Superior temporal gyrus (tissue), 1 donor: ENCODE measurements around the gene RCE1.

Experiments
- DNase-seq: peaks from one replicate; pipeline ENCODE4 v3.0.0-alpha.2; 2016; ENCODE audit errors: extremely low spot score

Gene RCE1

GRCh38 chr11:66887526-66887925 is 44.3 kb downstream of the RCE1 start:
- DNase-seq, result no peak

- DNase-seq, result no peak
These were observed 45.0 kb downstream of the RCE1 start for GRCh38 chr11:66888282-66888681.

GRCh38 chr11:66889960-66890359 is 46.7 kb downstream of the RCE1 start:
- DNase-seq, result no peak

- no peak for DNase-seq
These were observed 48.8 kb downstream of the RCE1 start for GRCh38 chr11:66891851-66892660.

DNA sequence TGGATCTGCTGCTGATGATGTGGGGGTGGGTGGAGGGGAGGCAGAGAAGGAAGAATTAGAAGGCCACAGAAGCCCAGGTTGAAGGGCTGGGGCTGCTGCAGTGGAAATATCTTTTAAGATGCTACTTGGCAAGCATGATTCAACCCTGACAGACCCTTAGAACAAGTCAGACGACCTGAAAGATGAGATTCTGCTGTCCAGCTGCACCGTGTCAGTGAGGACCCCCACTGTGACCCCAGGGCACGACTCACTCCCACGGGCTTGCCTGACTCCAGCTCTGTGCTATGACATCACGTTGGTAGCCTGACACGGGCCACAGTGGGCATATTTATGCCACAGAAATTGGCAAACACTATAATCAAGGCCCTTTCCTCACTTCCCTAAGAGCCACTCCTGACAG is 49.7 kb downstream of the RCE1 start:
- DNase-seq, result no peak

GRCh38 chr11:66894141-66894540 is 50.9 kb downstream of the RCE1 start:
- DNase-seq, result no peak
